Thyroid gland (tissue), 4 donors: ENCODE measurements around the gene SETD4.

Experiments used
- POLR2A ChIP-seq, 2 donors: fragments of 450-650 bp; IDR thresholded peaks; one replicate each; pipeline ENCODE4 v1.6.1; 2017; ENCODE audit warnings: antibody characterized with exemption in 2 of 2, mild to moderate bottlenecking in 2 of 2, moderate library complexity in 1 of 2
- TF ChIP-seq, protein P1 (sequence below), 6 experiments: fragments of 200-600 bp in 3 of 6; fragments of 450-650 bp in 3 of 6; sonication (generic) in 3 of 6; IDR thresholded peaks; one replicate each; pipeline ENCODE4 v1.5.1; 2016 to 2019; ENCODE audit warnings: antibody characterized with exemption in 6 of 6, mild to moderate bottlenecking in 2 of 6, inconsistent platforms in 1 of 6, moderate library complexity in 1 of 6

DNA sequence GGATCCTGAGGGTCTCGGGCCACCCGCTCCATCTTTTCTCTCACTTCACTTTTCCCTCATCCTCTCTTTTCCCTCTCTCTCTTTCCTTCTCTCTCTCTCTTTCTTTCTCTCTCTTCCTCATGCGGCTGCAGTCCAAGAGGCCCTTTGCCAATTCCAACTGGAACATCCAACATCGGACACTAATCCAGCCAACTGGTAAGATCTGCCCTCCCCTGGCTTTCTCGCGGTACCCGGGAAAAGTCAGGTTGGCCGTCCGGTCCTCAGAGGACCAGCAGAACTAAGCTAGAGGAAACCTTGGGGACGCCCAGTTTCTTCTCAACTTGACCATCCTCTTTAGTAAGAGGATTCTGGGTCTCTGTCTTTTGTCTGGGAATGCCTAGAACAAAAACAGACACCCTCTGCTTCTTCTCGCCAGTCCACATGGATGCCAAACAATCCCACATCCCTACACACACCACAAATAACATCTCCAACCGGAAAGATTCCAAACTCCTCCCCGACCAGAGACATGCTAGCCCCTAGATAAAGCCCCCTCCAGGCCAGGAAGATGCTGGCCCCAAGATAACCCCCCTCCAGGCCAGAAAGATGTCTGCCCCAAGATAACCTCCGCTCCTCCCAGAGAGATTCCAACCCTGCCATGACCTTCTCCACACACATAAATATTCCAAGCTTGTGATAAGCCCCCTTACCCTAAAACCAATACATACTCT lies 3.2 kb upstream of the SETD4 start:
- TF ChIP-seq, protein P1, sequence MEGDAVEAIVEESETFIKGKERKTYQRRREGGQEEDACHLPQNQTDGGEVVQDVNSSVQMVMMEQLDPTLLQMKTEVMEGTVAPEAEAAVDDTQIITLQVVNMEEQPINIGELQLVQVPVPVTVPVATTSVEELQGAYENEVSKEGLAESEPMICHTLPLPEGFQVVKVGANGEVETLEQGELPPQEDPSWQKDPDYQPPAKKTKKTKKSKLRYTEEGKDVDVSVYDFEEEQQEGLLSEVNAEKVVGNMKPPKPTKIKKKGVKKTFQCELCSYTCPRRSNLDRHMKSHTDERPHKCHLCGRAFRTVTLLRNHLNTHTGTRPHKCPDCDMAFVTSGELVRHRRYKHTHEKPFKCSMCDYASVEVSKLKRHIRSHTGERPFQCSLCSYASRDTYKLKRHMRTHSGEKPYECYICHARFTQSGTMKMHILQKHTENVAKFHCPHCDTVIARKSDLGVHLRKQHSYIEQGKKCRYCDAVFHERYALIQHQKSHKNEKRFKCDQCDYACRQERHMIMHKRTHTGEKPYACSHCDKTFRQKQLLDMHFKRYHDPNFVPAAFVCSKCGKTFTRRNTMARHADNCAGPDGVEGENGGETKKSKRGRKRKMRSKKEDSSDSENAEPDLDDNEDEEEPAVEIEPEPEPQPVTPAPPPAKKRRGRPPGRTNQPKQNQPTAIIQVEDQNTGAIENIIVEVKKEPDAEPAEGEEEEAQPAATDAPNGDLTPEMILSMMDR (IDR thresholded peaks at IDR 0.05) = no peak
- no peak for TF ChIP-seq POLR2A (IDR thresholded peaks at IDR 0.05)
